H1 (cell line): Measurements from ENCODE around the gene POMP. TPM values are rescaled to one million over a fixed set of nuclear protein-coding genes. Genes with fewer than 3 reads are reported as not detected.

ENCODE experiments used
- CTCF ChIA-PET: fragments of 300-600 bp; sonication (Branson Sonifier 250); formaldehyde crosslinking; loops from one replicate; lab custom pipeline; 2021; ENCODE audit not compliant: partially characterized antibody; lab: Charles Lee
- POLR2A ChIA-PET: fragments of 300-600 bp; sonication (Branson Sonifier 250); formaldehyde crosslinking; loops from one replicate; lab custom pipeline; 2021; ENCODE audit warnings: inconsistent platforms; ENCODE audit not compliant: partially characterized antibody; lab: Charles Lee
- DNase-seq, 2 experiments: peaks; one replicate each; pipeline versions ENCODE4 v3.0.0 to v3.0.0-alpha.2; 2010 to 2022; ENCODE audit warnings: low spot score in 2 of 2, low read depth in 1 of 2, mixed read lengths in 1 of 2
- FAIRE-seq: peaks from 2 replicates; lab custom pipeline; 2011; peaks lifted over from hg19 to GRCh38; lab: Jason Lieb, UNC
- H2AFZ ChIP-seq: 2 replicates; pipeline ENCODE4 v1.8.1; 2012; ENCODE audit warnings: low read length, inconsistent platforms
- H2AK5ac ChIP-seq: 2 replicates; pipeline ENCODE4 v1.6.1; 2013; ENCODE audit warnings: low read depth, low read length
- H2BK120ac ChIP-seq: replicated peaks from 2 replicates; pipeline ENCODE3; 2013; ENCODE audit warnings: low read depth, low read length, inconsistent platforms
- H2BK12ac ChIP-seq: 2 replicates; pipeline ENCODE4 v1.6.1; 2013; ENCODE audit warnings: low read depth, low read length
- H2BK15ac ChIP-seq: 2 replicates; pipeline ENCODE4 v1.6.1; 2013; ENCODE audit warnings: low read length
- H2BK20ac ChIP-seq: 2 replicates; pipeline ENCODE4 v1.6.1; 2013; ENCODE audit warnings: low read length
- H2BK5ac ChIP-seq: 2 replicates; pipeline ENCODE4 v1.6.1; 2013; ENCODE audit warnings: low read depth, low read length
- H3K14ac ChIP-seq: 2 replicates; pipeline ENCODE4 v1.6.1; 2013; ENCODE audit warnings: inconsistent platforms; ENCODE audit not compliant: insufficient read length
- H3K18ac ChIP-seq: 2 replicates; pipeline ENCODE4 v1.6.1; 2013; ENCODE audit warnings: low read length; ENCODE audit errors: extremely low read depth
- H3K23ac ChIP-seq: 2 replicates; pipeline ENCODE4 v1.6.1; 2013; ENCODE audit warnings: inconsistent platforms; ENCODE audit not compliant: insufficient read length
- H3K23me2 ChIP-seq: 2 replicates; pipeline ENCODE4 v1.6.1; 2013; ENCODE audit warnings: low read depth, low read length
- H3K27ac ChIP-seq: 2 replicates; pipeline ENCODE4 v1.6.1; 2011; ENCODE audit warnings: low read depth, low read length, inconsistent platforms
- H3K27me3 ChIP-seq, 4 experiments: replicated peaks in 1 of 4; 1 replicate in 1 of 4; 2 replicates in 3 of 4; pipeline versions ENCODE4 v1.6.1 to v1.8.1; 2011 to 2013; ENCODE audit warnings: low read length in 3 of 4, mild to moderate bottlenecking in 3 of 4, inconsistent platforms in 2 of 4, mixed read lengths in 2 of 4, moderate library complexity in 1 of 4; ENCODE audit not compliant: control insufficient read depth in 3 of 4, insufficient read depth in 3 of 4; ENCODE audit errors: extremely low read depth in 1 of 4
- H3K36me3 ChIP-seq, 4 experiments: 2 replicates each; pipeline versions ENCODE4 v1.6.1 to v1.8.1; 2011 to 2013; ENCODE audit warnings: mild to moderate bottlenecking in 4 of 4, low read length in 3 of 4, moderate library complexity in 2 of 4, control low read depth in 1 of 4, inconsistent platforms in 1 of 4; ENCODE audit not compliant: insufficient read depth in 4 of 4, control insufficient read depth in 2 of 4
- H3K4ac ChIP-seq: replicated peaks from 2 replicates; pipeline ENCODE3; 2013; ENCODE audit warnings: low read length, low read depth, mixed read lengths, inconsistent platforms; ENCODE audit not compliant: insufficient read length
- H3K4me1 ChIP-seq, 4 experiments: replicated peaks in 1 of 4; 1 replicate in 1 of 4; 2 replicates in 3 of 4; pipeline versions ENCODE4 v1.6.1 to v1.8.1; 2011 to 2013; ENCODE audit warnings: low read length in 3 of 4, inconsistent platforms in 2 of 4, mixed read lengths in 1 of 4; ENCODE audit not compliant: insufficient read depth in 4 of 4, control insufficient read depth in 3 of 4
- H3K4me2 ChIP-seq, 2 experiments: 2 replicates each; pipeline versions ENCODE4 v1.6.1 to v1.8.1; 2011 to 2013; ENCODE audit warnings: low read depth in 2 of 2, low read length in 2 of 2, control low read depth in 1 of 2, inconsistent platforms in 1 of 2, mild to moderate bottlenecking in 1 of 2; ENCODE audit not compliant: insufficient read depth in 1 of 2
- H3K4me3 ChIP-seq, 4 experiments: fragments of 200-600, 300-600 bp in 1 of 4; sonication (generic), shearing (Covaris generic), sonication (Bioruptor Twin) in 1 of 4; 2 replicates each; pipeline versions ENCODE4 v1.5.1 to v1.8.1; 2011 to 2016; ENCODE audit warnings: low read length in 4 of 4, low read depth in 3 of 4, control low read depth in 2 of 4, inconsistent platforms in 2 of 4, mild to moderate bottlenecking in 2 of 4, mixed read lengths in 1 of 4, moderate library complexity in 1 of 4; ENCODE audit not compliant: insufficient read depth in 2 of 4; ENCODE audit errors: extremely low read depth in 1 of 4
- H3K56ac ChIP-seq: replicated peaks from 2 replicates; pipeline ENCODE3; 2013; ENCODE audit warnings: low read depth, mild to moderate bottlenecking, mixed read lengths, low read length, inconsistent platforms; ENCODE audit not compliant: insufficient read length
- H3K79me1 ChIP-seq: 2 replicates; pipeline ENCODE4 v1.6.1; 2013; ENCODE audit warnings: low read depth, low read length, control low read depth
- H3K79me2 ChIP-seq, 2 experiments: 2 replicates each; pipeline versions ENCODE4 v1.6.1 to v1.8.1; 2012 to 2013; ENCODE audit warnings: low read length in 2 of 2, mild to moderate bottlenecking in 2 of 2, inconsistent platforms in 1 of 2; ENCODE audit not compliant: insufficient read depth in 2 of 2, control insufficient read depth in 1 of 2
- H3K9ac ChIP-seq, 4 experiments: replicated peaks in 1 of 4; 1 replicate in 1 of 4; 2 replicates in 3 of 4; pipeline versions ENCODE4 v1.6.1 to v1.8.1; 2011 to 2013; ENCODE audit warnings: low read depth in 3 of 4, low read length in 3 of 4, control low read depth in 2 of 4, mild to moderate bottlenecking in 2 of 4, moderate library complexity in 2 of 4, inconsistent platforms in 1 of 4; ENCODE audit errors: extremely low read depth in 1 of 4
- H3K9me3 ChIP-seq, 2 experiments: 2 replicates each; pipeline versions ENCODE4 v1.6.1 to v1.8.1; 2012 to 2013; ENCODE audit warnings: mild to moderate bottlenecking in 2 of 2, moderate library complexity in 2 of 2, control low read depth in 1 of 2, inconsistent platforms in 1 of 2, low read depth in 1 of 2, low read length in 1 of 2, mixed read lengths in 1 of 2; ENCODE audit not compliant: insufficient read depth in 2 of 2
- H4K20me1 ChIP-seq, 2 experiments: replicated peaks in 1 of 2; 2 replicates each; pipeline versions ENCODE3 to v1.8.1; 2011 to 2013; ENCODE audit warnings: inconsistent platforms in 2 of 2, low read length in 2 of 2, mild to moderate bottlenecking in 1 of 2; ENCODE audit not compliant: insufficient read depth in 2 of 2, control insufficient read depth in 1 of 2
- H4K5ac ChIP-seq: 2 replicates; pipeline ENCODE4 v1.6.1; 2013; ENCODE audit warnings: low read length, low read depth, mixed read lengths, inconsistent platforms; ENCODE audit not compliant: insufficient read length
- H4K8ac ChIP-seq: 2 replicates; pipeline ENCODE4 v1.8.0; 2013; ENCODE audit warnings: mild to moderate bottlenecking, moderate library complexity, low read length, inconsistent platforms; ENCODE audit not compliant: insufficient read depth; ENCODE audit errors: extremely low read depth
- H4K91ac ChIP-seq: replicated peaks from 2 replicates; pipeline ENCODE3; 2013; ENCODE audit warnings: low read length, mixed read lengths, inconsistent platforms; ENCODE audit not compliant: insufficient read length
- CTCF ChIP-seq, 3 experiments: IDR thresholded peaks; 1 replicate in 2 of 3; 2 replicates in 1 of 3; pipeline versions ENCODE4 v1.5.1 to v1.6.1; 2011; ENCODE audit warnings: low read length in 3 of 3, mild to moderate bottlenecking in 3 of 3, inconsistent platforms in 2 of 3, low read depth in 1 of 3, moderate library complexity in 1 of 3; ENCODE audit not compliant: insufficient read depth in 1 of 3; ENCODE audit errors: control extremely low read depth in 1 of 3
- FOSL1 ChIP-seq: IDR thresholded peaks from 2 replicates; pipeline ENCODE4 v1.6.1; 2011; ENCODE audit warnings: mild to moderate bottlenecking, low read depth, low read length, moderate library complexity; ENCODE audit not compliant: insufficient read depth
- GTF2F1 ChIP-seq: IDR thresholded peaks from 2 replicates; pipeline ENCODE4 v1.6.1; 2012; ENCODE audit warnings: low read depth, low read length, improper control_type of control experiment, borderline replicate concordance
- KDM1A ChIP-seq: fragments of 200-600, 300-600 bp; sonication (generic); IDR thresholded peaks from 2 replicates; pipeline ENCODE4 v1.7.1; 2016; ENCODE audit warnings: mild to moderate bottlenecking, low read length, borderline replicate concordance
- KDM4A ChIP-seq: IDR thresholded peaks from one replicate; pipeline ENCODE4 v1.7.1; 2012; ENCODE audit warnings: low read depth, mild to moderate bottlenecking, moderate library complexity, low read length, inconsistent platforms; ENCODE audit not compliant: severe bottlenecking
- NANOG ChIP-seq: IDR thresholded peaks from 2 replicates; pipeline ENCODE4 v1.6.1; 2011; ENCODE audit warnings: low read length, low read depth, mild to moderate bottlenecking, inconsistent platforms; ENCODE audit not compliant: insufficient read depth, poor library complexity, severe bottlenecking
- RNF2 ChIP-seq: fragments of 200-900, 300-1000 bp; sonication (generic); IDR thresholded peaks from 2 replicates; pipeline ENCODE4 v1.7.1; 2016; ENCODE audit warnings: borderline replicate concordance, low read depth, mild to moderate bottlenecking, antibody characterized with exemption, low read length; ENCODE audit not compliant: poor library complexity, severe bottlenecking; ENCODE audit errors: missing control alignments
- SP1 ChIP-seq: IDR thresholded peaks from 2 replicates; pipeline ENCODE4 v1.6.1; 2011; ENCODE audit warnings: low read depth, low read length
- ZNF274 ChIP-seq: IDR thresholded peaks from 2 replicates; pipeline ENCODE4 v1.7.0; 2012; ENCODE audit warnings: low read length, borderline replicate concordance; ENCODE audit errors: extremely low read depth
- WGBS, 2 experiments: shearing (Covaris generic) in 1 of 2; methylation state at CpG; one replicate each; pipeline versions ENCODE4 v1.1.6 to v1.1.7; 2013 to 2015; ENCODE audit warnings: low lambda C conversion rate in 2 of 2, mixed read lengths in 2 of 2, inconsistent platforms in 1 of 2, low coverage in 1 of 2, missing lambda C conversion rate in 1 of 2; ENCODE audit not compliant: insufficient replicate concordance in 2 of 2, insufficient coverage in 1 of 2, insufficient read length in 1 of 2; ENCODE audit errors: extremely low coverage in 1 of 2, missing lambda C conversion rate in 1 of 2; 5-methylcytosine and 5-hydroxymethylcytosine counted together
- polyA plus RNA-seq, 7 experiments: library from polyadenylated mRNA; depleted of rRNA in 3 of 7; stranded (reverse) in 5 of 7; unstranded in 2 of 7; fragments of >200 nt in 5 of 7; fragments of 200-250 nt in 2 of 7; gene quantifications; 1 replicate in 5 of 7; 2 replicates in 1 of 7; 4 replicates in 1 of 7; pipeline versions ENCODE4 v1.2.1 to v1.2.3, GENCODE V29; 2011 to 2013; ENCODE audit warnings: missing spikeins in 2 of 7, mixed read lengths in 2 of 7
- total RNA-seq: library from RNA; stranded (reverse); fragmentation: NEBNext Ultra II Directional; extraction: Animal tissue kit (Norgen Biotek cat#: 25700); gene quantifications from 2 replicates; pipeline ENCODE4 v1.2.1, GENCODE V29; 2021

Gene POMP
- total and polyA plus RNA-seq, 2 of the 8 experiments (the other 6 are each of a cell fraction or from before 2014, with no cell fraction given), result 38.4 to 115 TPM

GRCh38 chr13:28620011-28620830, 38.7 kb upstream of the POMP start:
- Histone ChIP-seq H3K4me3 (no peak overlapping the region), H3K79me1 (no peaks in the 10 kb centered on the region), H3K36me3 (no peaks in the 10 kb centered on the region), H3K23ac (no peak overlapping the region), H2BK12ac (no peak overlapping the region), H4K5ac (no peak overlapping the region), H2BK20ac (0 out of 2 replicates have a peak overlapping the region, but pooled peaks have one; percentile 25), H2BK120ac (no peak overlapping the region), H3K27ac (no peak overlapping the region), H4K8ac (no peak overlapping the region), H3K9ac (no peak overlapping the region), H4K20me1 (no peaks in the 10 kb centered on the region), H3K14ac (no peak overlapping the region), H3K79me2 (no peaks in the 10 kb centered on the region), H3K27me3 (no peaks in the 10 kb centered on the region), H3K9me3 (no peaks in the 10 kb centered on the region), H2AK5ac (no peak overlapping the region), H3K56ac (no peak overlapping the region), H4K91ac (no peak overlapping the region), H3K4me1 (peaks cover 0 to 4% (median 1%) of the 10 kb centered on the region in 4 experiments; a peak in 1 of 7 replicates), H2BK15ac (no peak overlapping the region), H2BK5ac (no peak overlapping the region), H3K23me2 (no peaks in the 10 kb centered on the region), H3K18ac (no peak overlapping the region), H2AFZ (no peak overlapping the region), H3K4ac (no peak overlapping the region), H3K4me2 (no peak overlapping the region)
- ChIA-PET POLR2A (no interaction called here), CTCF (no interaction called here)
- DNase-seq (no peak), FAIRE-seq (peak; percentile 24)
- 94% methylated on average over 8 of the region's 8 CpGs; no CpG with 5 or more reads in 1 of the 2 experiments for WGBS, 2 experiments
- TF ChIP-seq RNF2 (no peak), CTCF (IDR thresholded peaks at IDR 0.05; ENCODE audit: control extremely low read depth in 1 of 3, insufficient read depth in 1 of 3, low read depth in 1 of 3, low read length in 3 of 3) (no peak), FOSL1 (no peak), KDM1A (no peak), KDM4A (no peak), ZNF274 (no peak), GTF2F1 (no peak), SP1 (no peak), NANOG (no peak)
